H9 (cell line): ENCODE data around the gene LOXL1. TPM values are rescaled to one million over a fixed set of nuclear protein-coding genes. Genes with fewer than 3 reads are reported as not detected.
A peak's percentile ranks its signal among the peaks of the same experiment; 100 is the strongest.

Source experiments
- DNase-seq: peaks from one replicate; pipeline ENCODE4 v3.0.0-alpha.2; 2017
- H2AFZ ChIP-seq: one replicate; pipeline ENCODE4 v1.6.1; 2013; ENCODE audit warnings: mild to moderate bottlenecking, low read length, control low read depth, moderate library complexity
- H2AK5ac ChIP-seq: 2 replicates; pipeline ENCODE4 v1.6.1; 2013; ENCODE audit warnings: low read length, control low read depth, mixed read lengths; ENCODE audit not compliant: insufficient read length
- H2BK120ac ChIP-seq: one replicate; pipeline ENCODE4 v1.6.1; 2013; ENCODE audit warnings: low read depth, mild to moderate bottlenecking, low read length, control low read depth, inconsistent platforms; ENCODE audit not compliant: poor library complexity, severe bottlenecking
- H2BK12ac ChIP-seq: 2 replicates; pipeline ENCODE4 v1.6.1; 2013; ENCODE audit warnings: low read length, control low read depth, mixed read lengths, low read depth; ENCODE audit not compliant: insufficient read length
- H2BK15ac ChIP-seq: 2 replicates; pipeline ENCODE4 v1.6.1; 2013; ENCODE audit warnings: low read depth, low read length, control low read depth
- H2BK20ac ChIP-seq: one replicate; pipeline ENCODE4 v1.6.1; 2013; ENCODE audit warnings: low read depth, mild to moderate bottlenecking, low read length, control low read depth, inconsistent platforms; ENCODE audit not compliant: poor library complexity, severe bottlenecking
- H2BK5ac ChIP-seq: 2 replicates; pipeline ENCODE4 v1.6.1; 2013; ENCODE audit warnings: low read length, control low read depth, mixed read lengths; ENCODE audit not compliant: insufficient read length
- H3K14ac ChIP-seq: 2 replicates; pipeline ENCODE4 v1.6.1; 2013; ENCODE audit warnings: low read length, control low read depth; ENCODE audit not compliant: insufficient read depth
- H3K18ac ChIP-seq: 2 replicates; pipeline ENCODE4 v1.6.1; 2013; ENCODE audit warnings: low read depth, mild to moderate bottlenecking, mixed read lengths, low read length, control low read depth; ENCODE audit not compliant: insufficient read length
- H3K23ac ChIP-seq: 2 replicates; pipeline ENCODE4 v1.6.1; 2013; ENCODE audit warnings: low read length, control low read depth, mixed read lengths, low read depth; ENCODE audit not compliant: insufficient read length
- H3K23me2 ChIP-seq: 2 replicates; pipeline ENCODE4 v1.6.1; 2013; ENCODE audit warnings: low read depth, mild to moderate bottlenecking, mixed read lengths, low read length, control low read depth; ENCODE audit not compliant: insufficient read length, poor library complexity, severe bottlenecking
- H3K27ac ChIP-seq: 2 replicates; pipeline ENCODE4 v1.5.1; 2013; ENCODE audit warnings: low read length, control low read depth, mixed read lengths, low read depth; ENCODE audit not compliant: insufficient read length
- H3K27me3 ChIP-seq: 2 replicates; pipeline ENCODE4 v1.6.1; 2013; ENCODE audit warnings: low read length, control low read depth, inconsistent platforms; ENCODE audit not compliant: insufficient read depth
- H3K4ac ChIP-seq: 2 replicates; pipeline ENCODE4 v1.6.1; 2013; ENCODE audit warnings: low read depth, mild to moderate bottlenecking, control low read depth, inconsistent platforms, low read length, moderate library complexity
- H3K4me1 ChIP-seq: 2 replicates; pipeline ENCODE4 v1.6.1; 2013; ENCODE audit warnings: low read length, control low read depth, inconsistent platforms; ENCODE audit not compliant: insufficient read depth
- H3K4me2 ChIP-seq: 2 replicates; pipeline ENCODE4 v1.6.1; 2013; ENCODE audit warnings: low read length, control low read depth, mixed read lengths; ENCODE audit not compliant: insufficient read length, insufficient read depth
- H3K56ac ChIP-seq: 2 replicates; pipeline ENCODE4 v1.6.1; 2013; ENCODE audit warnings: low read depth, mild to moderate bottlenecking, mixed read lengths, low read length, control low read depth; ENCODE audit not compliant: insufficient read length
- H3K79me1 ChIP-seq: 2 replicates; pipeline ENCODE4 v1.6.1; 2013; ENCODE audit warnings: low read depth, mild to moderate bottlenecking, moderate library complexity, low read length, control low read depth, inconsistent platforms; ENCODE audit not compliant: insufficient read depth, poor library complexity, severe bottlenecking
- H3K79me2 ChIP-seq: 2 replicates; pipeline ENCODE4 v1.6.1; 2013; ENCODE audit warnings: low read length, control low read depth, inconsistent platforms; ENCODE audit not compliant: insufficient read depth
- H3K9ac ChIP-seq: 2 replicates; pipeline ENCODE4 v1.6.1; 2013; ENCODE audit warnings: low read length, control low read depth, mixed read lengths; ENCODE audit not compliant: insufficient read length; ENCODE audit errors: extremely low read depth
- H3K9me3 ChIP-seq: one replicate; pipeline ENCODE4 v1.6.1; 2013; ENCODE audit warnings: low read depth, low read length, inconsistent platforms; ENCODE audit not compliant: control insufficient read depth
- H3T11ph ChIP-seq: one replicate; pipeline ENCODE4 v1.6.1; 2013; ENCODE audit warnings: mild to moderate bottlenecking, low read length, control low read depth, inconsistent platforms
- H4K20me1 ChIP-seq: one replicate; pipeline ENCODE4 v1.6.1; 2013; ENCODE audit not compliant: control insufficient read depth, insufficient read length, insufficient read depth
- H4K5ac ChIP-seq: 2 replicates; pipeline ENCODE4 v1.6.1; 2013; ENCODE audit warnings: low read depth, mild to moderate bottlenecking, mixed read lengths, low read length, control low read depth; ENCODE audit not compliant: insufficient read length
- H4K8ac ChIP-seq: replicated peaks from 2 replicates; pipeline ENCODE4 v1.6.1; 2013; ENCODE audit warnings: low read length, control low read depth, mixed read lengths, low read depth; ENCODE audit not compliant: insufficient read length
- H4K91ac ChIP-seq: 2 replicates; pipeline ENCODE4 v1.6.1; 2013; ENCODE audit warnings: low read depth, mild to moderate bottlenecking, moderate library complexity, mixed read lengths, low read length, control low read depth; ENCODE audit not compliant: insufficient read length
- H3K27ac Mint-ChIP-seq, 3 experiments: 2 replicates in 2 of 3; 3 replicates in 1 of 3; pipeline ENCODE4 v1.8.0; 2020 to 2021; ENCODE audit warnings: mixed read lengths in 3 of 3, mild to moderate bottlenecking in 1 of 3, moderate library complexity in 1 of 3
- H3K27me3 Mint-ChIP-seq: 2 replicates; pipeline ENCODE4 v1.8.0; 2021; ENCODE audit warnings: low read depth, mild to moderate bottlenecking, moderate library complexity, mixed read lengths
- H3K36me3 Mint-ChIP-seq, 3 experiments: 2 replicates in 2 of 3; 3 replicates in 1 of 3; pipeline ENCODE4 v1.8.0; 2020 to 2021; ENCODE audit warnings: low read depth in 3 of 3, mixed read lengths in 3 of 3; ENCODE audit not compliant: insufficient read depth in 1 of 3
- H3K4me1 Mint-ChIP-seq, 2 experiments: 2 replicates each; pipeline ENCODE4 v1.8.0; 2020; ENCODE audit warnings: mixed read lengths in 2 of 2
- H3K4me3 Mint-ChIP-seq, 2 experiments: 2 replicates in 1 of 2; 3 replicates in 1 of 2; pipeline ENCODE4 v1.8.0; 2020 to 2021; ENCODE audit warnings: mild to moderate bottlenecking in 2 of 2, mixed read lengths in 2 of 2, moderate library complexity in 1 of 2
- H3K9me3 Mint-ChIP-seq, 2 experiments: 2 replicates in 1 of 2; 3 replicates in 1 of 2; pipeline ENCODE4 v1.8.0; 2020; ENCODE audit warnings: mild to moderate bottlenecking in 2 of 2, mixed read lengths in 2 of 2, moderate library complexity in 1 of 2
- WGBS: extraction: QIAGEN DNeasy Blood & Tissue Kit; methylation state at CpG from one replicate; pipeline ENCODE4 v1.1.7; 2013; ENCODE audit warnings: missing lambda C conversion rate, low lambda C conversion rate, mixed read lengths; ENCODE audit not compliant: insufficient read length; ENCODE audit errors: extremely low coverage; 5-methylcytosine and 5-hydroxymethylcytosine counted together
- long read RNA-seq: library from polyadenylated mRNA; unstranded; transcript quantifications from one replicate; pipeline ENCODE4 v2.0.0, GENCODE V29; 2020
- total RNA-seq: library from RNA; stranded (reverse); gene quantifications from 2 replicates; pipeline ENCODE4 v1.2.1, GENCODE V29; 2021
- TF ChIP-seq, protein P1 (sequence below): fragments of 200-600 bp; sonication (generic); conservative IDR thresholded peaks from 3 replicates; pipeline ENCODE4 v1.8.0; 2021; ENCODE audit warnings: antibody characterized with exemption, mild to moderate bottlenecking

The LOXL1 gene, protein sequence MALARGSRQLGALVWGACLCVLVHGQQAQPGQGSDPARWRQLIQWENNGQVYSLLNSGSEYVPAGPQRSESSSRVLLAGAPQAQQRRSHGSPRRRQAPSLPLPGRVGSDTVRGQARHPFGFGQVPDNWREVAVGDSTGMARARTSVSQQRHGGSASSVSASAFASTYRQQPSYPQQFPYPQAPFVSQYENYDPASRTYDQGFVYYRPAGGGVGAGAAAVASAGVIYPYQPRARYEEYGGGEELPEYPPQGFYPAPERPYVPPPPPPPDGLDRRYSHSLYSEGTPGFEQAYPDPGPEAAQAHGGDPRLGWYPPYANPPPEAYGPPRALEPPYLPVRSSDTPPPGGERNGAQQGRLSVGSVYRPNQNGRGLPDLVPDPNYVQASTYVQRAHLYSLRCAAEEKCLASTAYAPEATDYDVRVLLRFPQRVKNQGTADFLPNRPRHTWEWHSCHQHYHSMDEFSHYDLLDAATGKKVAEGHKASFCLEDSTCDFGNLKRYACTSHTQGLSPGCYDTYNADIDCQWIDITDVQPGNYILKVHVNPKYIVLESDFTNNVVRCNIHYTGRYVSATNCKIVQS
- total RNA-seq = 6.9 and 9.1 TPM in 2 replicates
- long read RNA-seq, partial matches to known transcripts = 1 of 3 reads
- long read RNA-seq, other reads (novel, unspliced or antisense) = 1 of 3 reads

DNA sequence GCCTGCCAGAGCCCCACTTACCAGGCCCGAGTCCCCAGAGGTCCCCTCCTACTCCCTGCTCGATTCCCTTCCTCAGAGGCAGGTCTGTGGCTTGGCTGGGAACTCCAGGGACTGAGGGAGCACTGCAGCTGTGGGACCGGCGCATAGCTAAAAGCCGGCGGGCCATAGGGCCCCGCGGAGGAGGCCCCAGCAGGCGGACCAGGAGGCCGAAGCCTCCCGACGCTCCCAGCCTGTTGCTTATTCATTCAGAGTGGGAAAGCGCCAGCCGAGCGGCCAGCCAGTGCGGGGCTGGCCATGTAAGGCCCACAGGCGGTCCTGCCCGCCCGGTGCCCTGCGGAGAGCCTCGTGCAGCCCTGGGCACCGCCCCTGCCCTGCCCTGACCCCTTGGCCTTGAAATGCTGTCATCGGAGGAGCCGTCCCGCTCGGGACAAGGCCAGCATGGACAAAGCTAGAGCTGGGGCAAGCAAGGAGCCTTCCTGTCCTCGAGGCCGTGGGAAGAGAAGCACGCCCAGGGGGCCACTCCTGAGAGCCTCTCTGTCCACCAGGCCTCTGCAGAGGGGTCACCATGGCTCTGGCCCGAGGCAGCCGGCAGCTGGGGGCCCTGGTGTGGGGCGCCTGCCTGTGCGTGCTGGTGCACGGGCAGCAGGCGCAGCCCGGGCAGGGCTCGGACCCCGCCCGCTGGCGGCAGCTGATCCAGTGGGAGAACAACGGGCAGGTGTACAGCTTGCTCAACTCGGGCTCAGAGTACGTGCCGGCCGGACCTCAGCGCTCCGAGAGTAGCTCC, at the start of gene LOXL1:
TSS of gene LOXL1 (plus strand) at position 244 of the 784 bp plus-strand sequence. CDS start at position 566, 322 bp downstream.
- no peak within 1 kb of the TSS for H3K27ac ChIP-seq

More for the DNA sequence above, at the start of gene LOXL1:
- Histone ChIP-seq H3K56ac (no peak within 1 kb of the TSS), H4K5ac (no peak within 1 kb of the TSS), H3K9ac (no peak within 1 kb of the TSS), H3K79me2 (no peaks in the 10 kb centered on the region), H2BK120ac (no peak within 1 kb of the TSS), H3K27me3 (no peaks in the 10 kb centered on the region), H3K14ac (no peak within 1 kb of the TSS), H3T11ph (no peak within 1 kb of the TSS), H3K9me3 (no peaks in the 10 kb centered on the region), H3K18ac (no peak within 1 kb of the TSS), H4K91ac (no peak within 1 kb of the TSS), H3K23ac (no peak within 1 kb of the TSS), H3K4me2 (peak within 1 kb of the TSS; percentile 39), H4K20me1 (no peaks in the 10 kb centered on the region), H2AFZ (no peak within 1 kb of the TSS), H3K79me1 (no peaks in the 10 kb centered on the region), H3K4ac (no peak within 1 kb of the TSS), H2BK5ac (no peak within 1 kb of the TSS), H2BK20ac (no peak within 1 kb of the TSS), H2AK5ac (no peak within 1 kb of the TSS), H2BK12ac (no peak within 1 kb of the TSS), H3K23me2 (peaks cover 17% of the 10 kb centered on the region), H4K8ac (no peak within 1 kb of the TSS), H3K4me1 (peaks cover 21% of the 10 kb centered on the region; the same call in 1 of the 2 replicates), H2BK15ac (no peak within 1 kb of the TSS)
- Mint-ChIP-seq H3K4me3 (peak within 1 kb of the TSS; percentile 57 to 75), H3K4me1 (peaks cover 54 to 55% of the 10 kb centered on the region in 2 experiments), H3K27ac (no peak within 1 kb of the TSS), H3K9me3 (no peaks in the 10 kb centered on the region), H3K36me3 (no peaks in the 10 kb centered on the region), H3K27me3 (peaks cover 16% of the 10 kb centered on the region)
- TF ChIP-seq, protein P1, sequence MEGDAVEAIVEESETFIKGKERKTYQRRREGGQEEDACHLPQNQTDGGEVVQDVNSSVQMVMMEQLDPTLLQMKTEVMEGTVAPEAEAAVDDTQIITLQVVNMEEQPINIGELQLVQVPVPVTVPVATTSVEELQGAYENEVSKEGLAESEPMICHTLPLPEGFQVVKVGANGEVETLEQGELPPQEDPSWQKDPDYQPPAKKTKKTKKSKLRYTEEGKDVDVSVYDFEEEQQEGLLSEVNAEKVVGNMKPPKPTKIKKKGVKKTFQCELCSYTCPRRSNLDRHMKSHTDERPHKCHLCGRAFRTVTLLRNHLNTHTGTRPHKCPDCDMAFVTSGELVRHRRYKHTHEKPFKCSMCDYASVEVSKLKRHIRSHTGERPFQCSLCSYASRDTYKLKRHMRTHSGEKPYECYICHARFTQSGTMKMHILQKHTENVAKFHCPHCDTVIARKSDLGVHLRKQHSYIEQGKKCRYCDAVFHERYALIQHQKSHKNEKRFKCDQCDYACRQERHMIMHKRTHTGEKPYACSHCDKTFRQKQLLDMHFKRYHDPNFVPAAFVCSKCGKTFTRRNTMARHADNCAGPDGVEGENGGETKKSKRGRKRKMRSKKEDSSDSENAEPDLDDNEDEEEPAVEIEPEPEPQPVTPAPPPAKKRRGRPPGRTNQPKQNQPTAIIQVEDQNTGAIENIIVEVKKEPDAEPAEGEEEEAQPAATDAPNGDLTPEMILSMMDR = no peak
- WGBS = no CpG with 5 or more reads among the region's 47 CpGs
- DNase-seq = peak; percentile 80
